HG03045 (cell line): Measurements from ENCODE around the gene CELSR1.
"Not testable (repeated sequence)": the region's sequence is repeated elsewhere in the genome, so short reads cannot be mapped to it uniquely, and the experiment has no call there.

Experiments
- ATAC-seq: cut with Tn5 transposase; IDR thresholded peaks from one replicate; pipeline ENCODE4 v1.9.1; 2021; ENCODE audit warnings: mild to moderate bottlenecking, moderate library complexity; ENCODE audit not compliant: unreplicated experiment

Gene CELSR1

GRCh38 chr22:46486996-46487717, 50.3 kb downstream of the CELSR1 start:
- ATAC-seq, result no peak

- no peak for ATAC-seq
Measured at GRCh38 chr22:46484861-46485595, 52.4 kb downstream of the CELSR1 start.

- ATAC-seq, result no peak
Measured at GRCh38 chr22:46484156-46484860, 53.1 kb downstream of the CELSR1 start.

DNA sequence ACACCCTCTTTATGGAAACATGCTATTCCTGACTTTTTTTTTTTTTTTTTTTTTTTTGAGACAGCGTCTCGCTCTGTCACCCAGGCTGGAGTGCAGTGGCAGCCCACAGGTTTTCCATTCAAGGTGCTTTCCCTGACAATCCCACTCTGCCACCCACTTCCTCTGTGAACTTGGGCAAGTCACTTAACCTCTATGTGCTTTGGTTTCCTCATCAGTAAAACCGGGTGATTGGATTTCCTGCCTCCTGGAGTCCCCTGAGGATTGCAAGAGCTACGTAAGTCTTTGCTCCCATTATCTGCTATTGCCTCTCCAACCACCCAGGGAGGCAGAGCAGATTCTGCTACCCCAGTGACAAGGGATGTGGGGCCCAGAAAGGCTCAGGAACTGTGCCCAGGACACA, 54.1 kb downstream of the CELSR1 start:
- no peak for ATAC-seq

DNA sequence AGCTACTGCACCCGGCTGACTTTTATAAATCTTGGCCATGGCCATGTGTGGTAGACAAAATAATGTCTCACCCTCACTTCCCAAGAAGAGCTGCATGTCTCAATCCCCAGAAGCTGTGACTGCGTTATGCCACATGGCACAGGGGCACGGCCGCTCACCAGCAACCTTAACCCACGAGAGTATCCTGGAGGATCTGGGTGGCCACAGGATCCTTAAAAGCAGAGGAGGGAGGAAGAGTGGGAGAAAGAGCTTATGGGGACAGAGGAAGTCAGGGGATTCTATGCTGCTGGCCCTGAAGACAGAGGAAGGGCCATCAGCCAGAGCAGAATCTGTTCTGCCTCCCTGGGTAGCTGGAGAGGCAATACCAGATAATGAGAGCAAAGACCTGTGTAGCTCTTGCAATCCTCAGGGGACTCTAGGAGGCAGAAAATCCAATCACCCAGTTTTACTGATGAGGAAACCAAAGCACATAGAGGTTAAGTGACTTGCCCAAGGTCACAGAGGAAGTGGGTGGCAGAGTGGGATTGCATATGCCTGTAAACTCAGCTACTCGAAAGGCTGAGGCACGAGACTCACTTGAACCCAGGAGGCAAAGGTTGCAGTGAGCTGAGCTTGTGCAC, 55.3 kb downstream of the CELSR1 start:
- no peak for ATAC-seq

- no peak for ATAC-seq
Measured at GRCh38 chr22:46481386-46481785, 56.0 kb downstream of the CELSR1 start.

DNA sequence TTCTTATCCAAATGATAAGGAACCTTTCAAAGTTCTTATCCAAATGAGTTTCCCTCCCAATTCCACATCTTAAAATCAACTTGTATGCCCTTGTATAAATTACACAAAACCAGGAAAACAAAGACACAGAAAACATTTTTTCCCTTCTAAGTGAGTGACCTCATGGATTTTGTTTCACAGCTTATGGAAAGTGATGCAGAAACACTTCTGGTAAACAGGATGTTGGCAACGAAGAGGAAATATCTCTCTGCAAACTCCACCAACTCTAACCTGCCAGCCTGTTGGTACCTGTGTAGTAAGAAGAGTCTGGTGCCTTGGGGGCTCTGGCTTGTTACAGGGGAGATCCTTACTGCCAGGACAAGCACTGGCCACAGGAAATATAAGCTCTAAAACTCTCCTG, 57.0 kb downstream of the CELSR1 start:
- no peak for ATAC-seq

DNA sequence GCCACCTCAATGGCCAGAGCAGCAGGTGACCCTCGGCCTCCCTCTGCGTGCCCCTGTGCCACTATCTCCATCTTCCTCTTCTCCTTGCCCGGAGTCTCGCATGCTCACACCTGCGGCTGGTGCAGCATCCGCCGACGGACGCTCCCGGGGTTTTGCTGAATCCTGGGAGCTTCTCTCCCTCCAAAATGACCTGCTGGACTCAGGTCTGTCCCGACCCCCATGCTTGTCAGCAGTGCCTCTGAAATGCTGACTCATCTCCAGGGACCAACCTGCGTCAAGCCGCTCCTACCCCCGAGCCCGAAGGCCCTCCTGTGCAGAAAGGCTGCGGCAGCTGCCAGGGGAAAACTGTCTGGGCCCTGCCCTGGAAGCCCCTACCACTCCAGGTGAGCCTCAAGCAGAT, 58.4 kb downstream of the CELSR1 start:
- no peak for ATAC-seq

GRCh38 chr22:46478083-46478551, 59.3 kb downstream of the CELSR1 start:
- ATAC-seq, result no peak

DNA sequence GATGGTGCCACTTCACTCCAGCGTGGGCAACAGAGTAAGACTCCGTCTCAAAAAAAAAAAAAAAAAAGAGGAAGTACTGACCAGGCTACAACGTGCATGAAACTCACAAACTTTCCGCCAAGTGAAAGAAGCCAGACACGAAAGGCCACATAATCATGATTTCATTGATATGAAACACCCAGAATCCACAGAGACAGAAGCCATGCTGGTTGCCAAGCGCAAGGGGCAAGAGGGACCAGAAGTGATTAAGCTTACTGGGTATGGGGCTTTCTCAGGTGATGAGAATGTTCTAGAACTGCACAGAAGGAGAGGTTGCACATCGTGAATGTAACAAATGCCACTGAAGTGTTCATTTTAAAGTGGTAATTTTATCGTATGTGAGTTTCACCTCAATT, 60.9 kb downstream of the CELSR1 start:
- ATAC-seq, result no peak

- no peak for ATAC-seq
Measured at GRCh38 chr22:46473896-46474557, 63.4 kb downstream of the CELSR1 start.

- ATAC-seq, result no peak
Measured at GRCh38 chr22:46473021-46473779, 64.2 kb downstream of the CELSR1 start.

- no peak for ATAC-seq
Measured at GRCh38 chr22:46472722-46473016, 64.8 kb downstream of the CELSR1 start.

- ATAC-seq, result no peak
Measured at GRCh38 chr22:46471901-46472721, 65.3 kb downstream of the CELSR1 start.

GRCh38 chr22:46471330-46471729, 66.1 kb downstream of the CELSR1 start:
- ATAC-seq, result not testable (repeated sequence)

DNA sequence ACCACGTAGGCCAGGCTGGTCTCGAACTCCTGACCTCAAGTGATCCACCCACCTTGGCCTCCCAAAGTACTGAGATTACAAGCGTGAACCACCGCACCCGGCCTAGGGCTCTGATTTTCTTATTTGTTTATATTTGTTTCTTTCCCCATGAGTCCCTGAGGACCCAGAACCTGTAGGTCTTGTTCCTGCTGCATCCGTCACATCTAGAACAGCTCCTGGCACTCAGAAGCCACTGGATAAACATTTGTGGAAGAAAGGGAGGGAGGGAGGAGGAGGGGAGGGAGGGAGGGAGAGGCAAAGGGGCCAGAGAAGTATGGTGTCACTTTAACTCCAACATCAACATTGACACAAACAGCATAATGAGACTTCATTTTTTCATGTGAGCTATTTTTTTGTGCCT, 67.7 kb downstream of the CELSR1 start:
- no peak for ATAC-seq

DNA sequence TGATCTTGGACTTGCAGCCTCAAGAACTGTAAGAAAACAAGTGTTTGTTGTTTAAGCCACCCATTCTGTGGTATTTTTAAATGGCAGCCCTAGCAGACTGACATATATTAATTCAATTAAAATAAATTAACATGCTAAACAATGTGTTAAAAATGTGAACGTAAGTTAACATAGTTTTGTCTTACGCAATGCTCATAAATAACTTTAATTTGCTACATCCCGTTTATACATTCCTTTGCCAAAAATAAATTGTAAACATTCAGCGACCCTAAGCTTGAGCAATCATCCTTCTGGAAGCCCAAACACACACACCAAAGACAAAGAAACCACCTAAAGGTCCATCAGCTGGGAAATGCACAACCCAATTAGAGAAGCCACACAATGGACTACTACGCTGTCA, 70.4 kb downstream of the CELSR1 start:
- no peak for ATAC-seq

GRCh38 chr22:46466255-46466676, 71.2 kb downstream of the CELSR1 start:
- ATAC-seq, result no peak

- no peak for ATAC-seq
Measured at GRCh38 chr22:46465793-46466192, 71.6 kb downstream of the CELSR1 start.
